Astrocyte (in vitro differentiated cells and primary cell): ENCODE measurements around the gene ROBO2. TPM values are rescaled to one million over a fixed set of nuclear protein-coding genes. Genes with fewer than 3 reads are reported as not detected.

Experiments
- DNase-seq: peaks from one replicate; pipeline ENCODE4 v3.0.0-alpha.2; 2010; ENCODE audit warnings: low read depth
- FAIRE-seq: peaks from 2 replicates; lab custom pipeline; 2011; peaks lifted over from hg19 to GRCh38; lab: Jason Lieb, UNC
- H2AFZ ChIP-seq: 2 replicates; pipeline ENCODE4 v1.6.0; 2012; ENCODE audit warnings: low read depth, low read length, inconsistent platforms
- H3K27ac ChIP-seq: 2 replicates; pipeline ENCODE4 v1.5.1; 2011; ENCODE audit warnings: low read depth, low read length, inconsistent platforms
- H3K27me3 ChIP-seq: 2 replicates; pipeline ENCODE4 v1.6.0; 2011; ENCODE audit warnings: low read length, inconsistent platforms; ENCODE audit not compliant: insufficient read depth
- H3K36me3 ChIP-seq: 2 replicates; pipeline ENCODE4 v1.5.1; 2011; ENCODE audit warnings: low read length, inconsistent platforms; ENCODE audit not compliant: insufficient read depth
- H3K4me1 ChIP-seq: 2 replicates; pipeline ENCODE4 v1.5.1; 2011; ENCODE audit warnings: low read length, inconsistent platforms; ENCODE audit not compliant: insufficient read depth
- H3K4me2 ChIP-seq: 2 replicates; pipeline ENCODE4 v1.6.0; 2012; ENCODE audit warnings: low read length, inconsistent platforms
- H3K4me3 ChIP-seq: 2 replicates; pipeline ENCODE4 v1.5.1; 2011; ENCODE audit warnings: low read depth, mild to moderate bottlenecking, low read length, inconsistent platforms; ENCODE audit not compliant: insufficient read depth
- H3K79me2 ChIP-seq: 2 replicates; pipeline ENCODE4 v1.6.0; 2012; ENCODE audit warnings: mild to moderate bottlenecking, low read length, inconsistent platforms; ENCODE audit not compliant: insufficient read depth
- H3K9ac ChIP-seq: 2 replicates; pipeline ENCODE4 v1.6.0; 2012; ENCODE audit warnings: mild to moderate bottlenecking, low read length, inconsistent platforms
- H3K9me3 ChIP-seq: 2 replicates; pipeline ENCODE4 v1.5.1; 2012; ENCODE audit warnings: low read depth, mild to moderate bottlenecking, low read length, inconsistent platforms; ENCODE audit not compliant: insufficient read depth
- H4K20me1 ChIP-seq: 2 replicates; pipeline ENCODE4 v1.6.0; 2012; ENCODE audit warnings: low read length, inconsistent platforms; ENCODE audit not compliant: insufficient read depth
- H3K27ac Mint-ChIP-seq: one replicate; pipeline ENCODE4 v1.8.0; 2021; ENCODE audit warnings: mild to moderate bottlenecking, mixed read lengths; ENCODE audit not compliant: unreplicated experiment
- H3K27me3 Mint-ChIP-seq: one replicate; pipeline ENCODE4 v1.8.0; 2021; ENCODE audit warnings: low read depth, mixed read lengths; ENCODE audit not compliant: unreplicated experiment
- H3K36me3 Mint-ChIP-seq: one replicate; pipeline ENCODE4 v1.8.0; 2021; ENCODE audit warnings: low read depth, mixed read lengths; ENCODE audit not compliant: unreplicated experiment
- H3K4me1 Mint-ChIP-seq: one replicate; pipeline ENCODE4 v1.8.0; 2021; ENCODE audit warnings: low read depth, mixed read lengths; ENCODE audit not compliant: unreplicated experiment
- H3K4me3 Mint-ChIP-seq: one replicate; pipeline ENCODE4 v1.8.0; 2021; ENCODE audit warnings: mild to moderate bottlenecking, moderate library complexity, mixed read lengths; ENCODE audit not compliant: unreplicated experiment
- H3K9me3 Mint-ChIP-seq: one replicate; pipeline ENCODE4 v1.8.0; 2021; ENCODE audit warnings: mild to moderate bottlenecking, mixed read lengths; ENCODE audit not compliant: unreplicated experiment
- EZH2 ChIP-seq: IDR thresholded peaks from 2 replicates; pipeline ENCODE4 v1.6.1; 2012; ENCODE audit warnings: mild to moderate bottlenecking, low read length, inconsistent platforms; ENCODE audit not compliant: insufficient read depth
- total RNA-seq: library from RNA; stranded (reverse); gene quantifications from 2 replicates; pipeline ENCODE4 v1.2.1, GENCODE V29; 2021
- TF ChIP-seq, protein P1 (sequence below): IDR thresholded peaks from 2 replicates; pipeline ENCODE4 v1.5.1; 2011; ENCODE audit warnings: low read depth, mild to moderate bottlenecking, inconsistent platforms, low read length, moderate library complexity; ENCODE audit not compliant: insufficient read depth

The ROBO2 gene
- total RNA-seq, 1 donor from 2014 or later, result 1.4 TPM

DNA sequence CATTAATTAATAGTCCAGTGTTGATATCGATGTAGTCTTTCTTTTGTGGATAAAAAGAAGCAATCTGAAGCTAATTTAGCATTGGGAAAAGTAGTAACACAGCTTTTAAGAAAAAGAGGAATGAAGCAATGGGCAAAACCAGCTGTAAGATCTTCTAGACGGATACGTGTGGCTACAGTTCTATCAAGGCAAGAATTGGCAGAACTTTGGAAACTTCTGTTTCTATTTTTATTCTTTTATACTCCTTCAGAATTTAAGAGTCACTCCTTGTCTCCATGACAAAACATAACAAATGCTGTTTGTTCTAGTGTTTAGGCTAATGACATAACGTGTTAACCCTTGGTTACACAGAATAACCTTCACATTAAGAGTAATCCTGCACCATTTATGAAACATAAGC lies 289.2 kb downstream of the ROBO2 start:
- Histone ChIP-seq H3K4me2 (no peak overlapping the region), H3K9me3 (no peaks in the 10 kb centered on the region), H4K20me1 (no peaks in the 10 kb centered on the region), H3K27me3 (no peaks in the 10 kb centered on the region), H2AFZ (no peak overlapping the region), H3K36me3 (no peaks in the 10 kb centered on the region), H3K4me1 (no peaks in the 10 kb centered on the region), H3K4me3 (no peak overlapping the region), H3K27ac (no peak overlapping the region), H3K9ac (no peak overlapping the region), H3K79me2 (no peaks in the 10 kb centered on the region)
- peaks cover 4% of the 10 kb centered on the region for H3K4me1 Mint-ChIP-seq
- no peaks in the 10 kb centered on the region for H3K9me3 Mint-ChIP-seq
- H3K27me3 Mint-ChIP-seq, result no peaks in the 10 kb centered on the region
- DNase-seq, result no peak
- no peak for TF ChIP-seq EZH2
- TF ChIP-seq, protein P1, sequence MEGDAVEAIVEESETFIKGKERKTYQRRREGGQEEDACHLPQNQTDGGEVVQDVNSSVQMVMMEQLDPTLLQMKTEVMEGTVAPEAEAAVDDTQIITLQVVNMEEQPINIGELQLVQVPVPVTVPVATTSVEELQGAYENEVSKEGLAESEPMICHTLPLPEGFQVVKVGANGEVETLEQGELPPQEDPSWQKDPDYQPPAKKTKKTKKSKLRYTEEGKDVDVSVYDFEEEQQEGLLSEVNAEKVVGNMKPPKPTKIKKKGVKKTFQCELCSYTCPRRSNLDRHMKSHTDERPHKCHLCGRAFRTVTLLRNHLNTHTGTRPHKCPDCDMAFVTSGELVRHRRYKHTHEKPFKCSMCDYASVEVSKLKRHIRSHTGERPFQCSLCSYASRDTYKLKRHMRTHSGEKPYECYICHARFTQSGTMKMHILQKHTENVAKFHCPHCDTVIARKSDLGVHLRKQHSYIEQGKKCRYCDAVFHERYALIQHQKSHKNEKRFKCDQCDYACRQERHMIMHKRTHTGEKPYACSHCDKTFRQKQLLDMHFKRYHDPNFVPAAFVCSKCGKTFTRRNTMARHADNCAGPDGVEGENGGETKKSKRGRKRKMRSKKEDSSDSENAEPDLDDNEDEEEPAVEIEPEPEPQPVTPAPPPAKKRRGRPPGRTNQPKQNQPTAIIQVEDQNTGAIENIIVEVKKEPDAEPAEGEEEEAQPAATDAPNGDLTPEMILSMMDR, result no peak
- no peak overlapping the region for H3K27ac Mint-ChIP-seq
- no peak for FAIRE-seq
- H3K36me3 Mint-ChIP-seq, result no peaks in the 10 kb centered on the region
- H3K4me3 Mint-ChIP-seq, result no peak overlapping the region

DNA sequence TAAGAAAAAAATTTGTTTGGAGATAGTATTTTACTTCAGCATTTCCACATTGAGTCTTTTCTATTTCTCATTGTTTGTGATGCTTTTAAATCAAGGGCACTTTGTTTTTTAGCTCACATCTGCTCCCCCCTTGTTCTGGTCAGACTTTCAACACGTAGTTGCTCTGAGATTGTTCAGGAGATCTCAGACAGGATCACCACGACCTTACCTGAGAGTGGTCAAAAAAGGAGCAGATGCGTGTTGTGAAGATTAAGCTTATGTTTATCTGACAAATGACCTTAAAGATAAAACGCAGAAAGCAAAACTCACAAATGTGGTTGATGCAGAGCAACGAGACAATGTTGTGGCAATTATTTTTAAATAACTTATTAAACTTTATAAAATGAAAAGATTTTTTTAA lies 298.3 kb downstream of the ROBO2 start:
- H3K9me3 ChIP-seq, result no peaks in the 10 kb centered on the region
- no peak for FAIRE-seq
- no peak overlapping the region for H3K27ac Mint-ChIP-seq

DNA sequence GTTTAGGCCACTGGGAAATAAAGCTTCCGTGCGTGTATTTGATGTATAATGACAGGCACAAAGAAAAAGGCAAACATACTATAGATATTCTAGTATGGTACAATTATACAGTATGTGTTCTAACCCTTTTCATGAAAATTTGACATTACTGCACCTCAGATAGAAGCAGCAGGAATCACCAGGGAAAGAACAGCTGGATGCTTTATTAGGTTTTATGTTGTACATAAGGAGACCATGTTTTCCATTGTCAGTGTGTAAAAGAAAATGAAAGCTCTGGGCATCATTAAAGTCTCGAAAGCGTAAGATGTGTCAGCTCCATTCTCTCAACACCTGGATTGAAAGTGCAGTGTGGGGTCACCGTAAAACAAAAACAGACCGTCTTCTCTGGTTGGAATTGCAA lies 302.1 kb downstream of the ROBO2 start:
- H3K27me3 Mint-ChIP-seq, result peaks cover 1% of the 10 kb centered on the region

More for the DNA sequence above, 298.3 kb downstream of the ROBO2 start:
- Histone ChIP-seq H3K4me2 (no peak overlapping the region), H3K9ac (no peak overlapping the region), H3K27ac (no peak overlapping the region), H3K79me2 (no peaks in the 10 kb centered on the region), H3K27me3 (no peaks in the 10 kb centered on the region), H4K20me1 (no peaks in the 10 kb centered on the region), H3K36me3 (no peaks in the 10 kb centered on the region), H3K4me1 (no peaks in the 10 kb centered on the region), H2AFZ (no peak overlapping the region), H3K4me3 (no peak overlapping the region)
- Mint-ChIP-seq H3K4me3 (no peak overlapping the region), H3K4me1 (no peaks in the 10 kb centered on the region), H3K36me3 (no peaks in the 10 kb centered on the region), H3K9me3 (no peaks in the 10 kb centered on the region), H3K27me3 (no peaks in the 10 kb centered on the region)
- no peak for DNase-seq
- no peak for TF ChIP-seq EZH2
- TF ChIP-seq, protein P1, result no peak

More for the DNA sequence above, 302.1 kb downstream of the ROBO2 start:
- H3K9me3 Mint-ChIP-seq, result no peaks in the 10 kb centered on the region
- Histone ChIP-seq H4K20me1 (no peaks in the 10 kb centered on the region), H3K36me3 (no peaks in the 10 kb centered on the region), H3K4me3 (no peak overlapping the region), H3K79me2 (no peaks in the 10 kb centered on the region), H3K9ac (no peak overlapping the region), H3K27me3 (no peaks in the 10 kb centered on the region), H3K4me2 (no peak overlapping the region), H3K4me1 (no peaks in the 10 kb centered on the region), H3K9me3 (no peaks in the 10 kb centered on the region), H2AFZ (no peak overlapping the region), H3K27ac (no peak overlapping the region)
- H3K36me3 Mint-ChIP-seq, result no peaks in the 10 kb centered on the region
- no peak for FAIRE-seq
- no peak overlapping the region for H3K27ac Mint-ChIP-seq
- H3K4me3 Mint-ChIP-seq, result no peak overlapping the region
- no peak for DNase-seq
- H3K4me1 Mint-ChIP-seq, result no peaks in the 10 kb centered on the region
- no peak for TF ChIP-seq EZH2
- TF ChIP-seq, protein P1, result no peak
